Adrenal gland (tissue), 5 donors: Measurements from ENCODE around the gene HECTD3.

Source experiments
- CTCF ChIP-seq, 6 experiments: fragments of 450-650 bp in 4 of 6; fragments of 200-600 bp in 2 of 6; sonication (generic) in 1 of 6; IDR thresholded peaks; 1 replicate in 5 of 6; 2 replicates in 1 of 6; pipeline versions ENCODE4 v1.5.1 to v1.8.0; 2016 to 2021; ENCODE audit warnings: antibody characterized with exemption in 6 of 6, mild to moderate bottlenecking in 2 of 6, moderate library complexity in 1 of 6
- POLR2A ChIP-seq, 2 donors: fragments of 450-650 bp; IDR thresholded peaks; one replicate each; pipeline ENCODE4 v1.6.1; 2017; ENCODE audit warnings: antibody characterized with exemption in 2 of 2, mild to moderate bottlenecking in 2 of 2, moderate library complexity in 1 of 2
- donor health status: DM: no; HTN: no; CAD: no.

- TF ChIP-seq CTCF (IDR thresholded peaks at IDR 0.05) (peak in 5 of 6 experiments; percentile 26 to 42 (median 32)), POLR2A (IDR thresholded peaks at IDR 0.05) (no peak)
Observed at GRCh38 chr1:45001011-45001481, 10.1 kb downstream of the HECTD3 start.
